ENCODE measurements around the gene PCDH7.

GRCh38 chr4:30744386-30744785 is 24.2 kb downstream of the PCDH7 start:
- TF ChIP-seq CTCF (IDR thresholded peaks at IDR 0.05) (no peak), POLR2A (IDR thresholded peaks at IDR 0.05) (no peak)
